Measurements from ENCODE around the gene MAN2A2.

MAN2A2 gene

GRCh38 chr15:90933301-90933700, 30.2 kb downstream of the MAN2A2 start:
- peak overlapping the region; percentile 51 for H3K27ac Mint-ChIP-seq
- peaks cover 51% of the 10 kb centered on the region for H3K4me1 Mint-ChIP-seq
- H3K27me3 Mint-ChIP-seq, result no peaks in the 10 kb centered on the region
- peak overlapping the region; percentile 26 for H3K4me3 Mint-ChIP-seq
- no peaks in the 10 kb centered on the region for H3K9me3 Mint-ChIP-seq
- H3K36me3 Mint-ChIP-seq, result peaks cover under 1% of the 10 kb centered on the region

- Mint-ChIP-seq H3K4me1 (peaks cover 48% of the 10 kb centered on the region), H3K4me3 (peak overlapping the region; percentile 87), H3K27ac (peak overlapping the region; percentile 91), H3K9me3 (no peaks in the 10 kb centered on the region), H3K27me3 (no peaks in the 10 kb centered on the region), H3K36me3 (peaks cover 1% of the 10 kb centered on the region)
These were observed 31.3 kb downstream of the MAN2A2 start for GRCh38 chr15:90934256-90934948.

GRCh38 chr15:90934949-90935751, 32.0 kb downstream of the MAN2A2 start, which contains the start of gene UNC45A:
TSS of gene UNC45A (plus strand) at chr15:90935285. CDS start at chr15:90935325, 40 bp downstream.
- Mint-ChIP-seq H3K4me1 (peaks cover 42% of the 10 kb centered on the region), H3K9me3 (no peaks in the 10 kb centered on the region), H3K27ac (peak within 1 kb of the TSS; percentile 91), H3K36me3 (peaks cover 2% of the 10 kb centered on the region), H3K27me3 (no peaks in the 10 kb centered on the region), H3K4me3 (peak within 1 kb of the TSS; percentile 87)

GRCh38 chr15:90936823-90937222, 33.7 kb downstream of the MAN2A2 start:
- H3K4me3 Mint-ChIP-seq, result peak overlapping the region; percentile 87
- H3K4me1 Mint-ChIP-seq, result peaks cover 28% of the 10 kb centered on the region
- peaks cover 7% of the 10 kb centered on the region for H3K36me3 Mint-ChIP-seq
- peak overlapping the region; percentile 38 for H3K27ac Mint-ChIP-seq
- H3K27me3 Mint-ChIP-seq, result no peaks in the 10 kb centered on the region
- no peaks in the 10 kb centered on the region for H3K9me3 Mint-ChIP-seq

- peaks cover 23% of the 10 kb centered on the region for H3K4me1 Mint-ChIP-seq
- no peak overlapping the region for H3K27ac Mint-ChIP-seq
- peaks cover 7% of the 10 kb centered on the region for H3K36me3 Mint-ChIP-seq
- H3K4me3 Mint-ChIP-seq, result no peak overlapping the region
- no peaks in the 10 kb centered on the region for H3K9me3 Mint-ChIP-seq
- no peaks in the 10 kb centered on the region for H3K27me3 Mint-ChIP-seq
These were observed 35.2 kb downstream of the MAN2A2 start for GRCh38 chr15:90938261-90938660.

- H3K4me3 Mint-ChIP-seq, result no peak overlapping the region
- peaks cover 7% of the 10 kb centered on the region for H3K36me3 Mint-ChIP-seq
- no peak overlapping the region for H3K27ac Mint-ChIP-seq
- peaks cover 16% of the 10 kb centered on the region for H3K4me1 Mint-ChIP-seq
- H3K27me3 Mint-ChIP-seq, result no peaks in the 10 kb centered on the region
- no peaks in the 10 kb centered on the region for H3K9me3 Mint-ChIP-seq
These were observed 36.7 kb downstream of the MAN2A2 start for GRCh38 chr15:90939756-90940155.

- peaks cover 11% of the 10 kb centered on the region for H3K4me1 Mint-ChIP-seq
These were observed 37.9 kb downstream of the MAN2A2 start for GRCh38 chr15:90941038-90941437.

GRCh38 chr15:90942354-90943120, 39.4 kb downstream of the MAN2A2 start:
- no peaks in the 10 kb centered on the region for H3K9me3 Mint-ChIP-seq
- H3K4me1 Mint-ChIP-seq, result no peaks in the 10 kb centered on the region
- H3K27ac Mint-ChIP-seq, result no peak overlapping the region
- no peaks in the 10 kb centered on the region for H3K27me3 Mint-ChIP-seq
- no peak overlapping the region for H3K4me3 Mint-ChIP-seq
- peaks cover 7% of the 10 kb centered on the region for H3K36me3 Mint-ChIP-seq

More at GRCh38 chr15:90941038-90941437, 37.9 kb downstream of the MAN2A2 start:
- Mint-ChIP-seq H3K9me3 (no peaks in the 10 kb centered on the region), H3K36me3 (peaks cover 7% of the 10 kb centered on the region), H3K27ac (no peak overlapping the region), H3K4me3 (no peak overlapping the region), H3K27me3 (no peaks in the 10 kb centered on the region)

GRCh38 chr15:90945091-90945490, 42.0 kb downstream of the MAN2A2 start:
- no peaks in the 10 kb centered on the region for H3K27me3 Mint-ChIP-seq
- H3K4me3 Mint-ChIP-seq, result no peak overlapping the region
- H3K4me1 Mint-ChIP-seq, result no peaks in the 10 kb centered on the region
- H3K27ac Mint-ChIP-seq, result no peak overlapping the region
- no peaks in the 10 kb centered on the region for H3K9me3 Mint-ChIP-seq
- peaks cover 5% of the 10 kb centered on the region for H3K36me3 Mint-ChIP-seq

- Mint-ChIP-seq H3K9me3 (no peaks in the 10 kb centered on the region), H3K4me3 (no peak overlapping the region), H3K27me3 (no peaks in the 10 kb centered on the region), H3K36me3 (no peaks in the 10 kb centered on the region), H3K4me1 (no peaks in the 10 kb centered on the region), H3K27ac (no peak overlapping the region)
These were observed 43.4 kb downstream of the MAN2A2 start for GRCh38 chr15:90946538-90946937.

GRCh38 chr15:90946941-90947576, 44.0 kb downstream of the MAN2A2 start:
- no peak overlapping the region for H3K4me3 Mint-ChIP-seq
- H3K27ac Mint-ChIP-seq, result no peak overlapping the region
- H3K27me3 Mint-ChIP-seq, result no peaks in the 10 kb centered on the region
- no peaks in the 10 kb centered on the region for H3K9me3 Mint-ChIP-seq
- no peaks in the 10 kb centered on the region for H3K4me1 Mint-ChIP-seq
- no peaks in the 10 kb centered on the region for H3K36me3 Mint-ChIP-seq

GRCh38 chr15:90947577-90948357, 44.7 kb downstream of the MAN2A2 start:
- peaks cover 3% of the 10 kb centered on the region for H3K36me3 Mint-ChIP-seq

GRCh38 chr15:90948506-90948905, 45.4 kb downstream of the MAN2A2 start:
- Mint-ChIP-seq H3K36me3 (peaks cover 3% of the 10 kb centered on the region), H3K27me3 (no peaks in the 10 kb centered on the region), H3K4me1 (no peaks in the 10 kb centered on the region), H3K9me3 (no peaks in the 10 kb centered on the region), H3K27ac (no peak overlapping the region), H3K4me3 (no peak overlapping the region)

More at GRCh38 chr15:90947577-90948357, 44.7 kb downstream of the MAN2A2 start:
- no peaks in the 10 kb centered on the region for H3K9me3 Mint-ChIP-seq
- no peaks in the 10 kb centered on the region for H3K27me3 Mint-ChIP-seq
- H3K4me1 Mint-ChIP-seq, result no peaks in the 10 kb centered on the region
- no peak overlapping the region for H3K4me3 Mint-ChIP-seq
- peak overlapping the region; percentile 8 for H3K27ac Mint-ChIP-seq

- H3K36me3 Mint-ChIP-seq, result peaks cover 3% of the 10 kb centered on the region
- no peaks in the 10 kb centered on the region for H3K4me1 Mint-ChIP-seq
- H3K27me3 Mint-ChIP-seq, result no peaks in the 10 kb centered on the region
- no peak overlapping the region for H3K27ac Mint-ChIP-seq
- H3K9me3 Mint-ChIP-seq, result no peaks in the 10 kb centered on the region
- H3K4me3 Mint-ChIP-seq, result no peak overlapping the region
These were observed 47.0 kb downstream of the MAN2A2 start for GRCh38 chr15:90949979-90950675.

Measured in activated naive CD4-positive, alpha-beta T cell treated with anti-CD3 and anti-CD28 coated beads, Interleukin-2, amount 50 U/mL, for 24 hours (primary cell).